Spleen (tissue), 7 donors: ENCODE results near the gene INTS12.
"Not testable (repeated sequence)": the region's sequence is repeated elsewhere in the genome, so short reads cannot be mapped to it uniquely, and the experiment has no call there.

Experiments used
- CTCF ChIP-seq, 11 experiments: fragments of 200-600 bp in 7 of 11; fragments of 450-650 bp in 4 of 11; sonication (generic) in 4 of 11; IDR thresholded peaks in 8 of 11; conservative IDR thresholded peaks in 3 of 11; 1 replicate in 7 of 11; 2 replicates in 4 of 11; pipeline versions ENCODE4 v1.4.0 to v1.8.0; 2016 to 2021; ENCODE audit warnings: antibody characterized with exemption in 11 of 11, inconsistent platforms in 4 of 11, mild to moderate bottlenecking in 1 of 11
- POLR2A ChIP-seq, 3 donors: fragments of 450-650 bp; IDR thresholded peaks; one replicate each; pipeline ENCODE4 v1.5.1; 2017; ENCODE audit warnings: antibody characterized with exemption in 3 of 3, mild to moderate bottlenecking in 1 of 3
- POLR2AphosphoS5 ChIP-seq, 3 donors: sonication (generic); formaldehyde crosslinking; IDR thresholded peaks; one replicate each; pipeline ENCODE4 v1.5.1; 2017; ENCODE audit warnings: antibody characterized with exemption in 3 of 3
- donor health status: DM: no; HTN: no; CAD: no; lungs with moderate emphysema.
- donor health status: DM: no; HTN: no; CAD: no.
- donor health status: DM: no; HTN: no; CAD: no.

- not testable (repeated sequence) for TF ChIP-seq CTCF (IDR thresholded peaks at IDR 0.05 in 8 of 11, conservative IDR thresholded peaks at IDR 0.05 in 3 of 11); POLR2A (IDR thresholded peaks at IDR 0.05); POLR2AphosphoS5 (IDR thresholded peaks at IDR 0.05)
Measured at GRCh38 chr4:105735217-105735616, 26.7 kb upstream of the INTS12 start.
